Trophoblast cell (in vitro differentiated cells and primary cell): Measurements from ENCODE around the gene PNPLA7.
A peak's percentile ranks its signal among the peaks of the same experiment; 100 is the strongest.
"Not testable (repeated sequence)": the region's sequence is repeated elsewhere in the genome, so short reads cannot be mapped to it uniquely, and the experiment has no call there.

Experiments
- DNase-seq, 2 donors: peaks; one replicate each; pipeline ENCODE4 v3.0.0-alpha.2; 2016
- H2AFZ ChIP-seq: 2 replicates; pipeline ENCODE4 v1.6.1; 2013; ENCODE audit warnings: low read length, moderate library complexity, mild to moderate bottlenecking; ENCODE audit not compliant: insufficient read depth, poor library complexity
- H2AK5ac ChIP-seq: 2 replicates; pipeline ENCODE4 v1.6.1; 2013; ENCODE audit warnings: mild to moderate bottlenecking, low read length
- H2BK120ac ChIP-seq: 2 replicates; pipeline ENCODE4 v1.6.1; 2013; ENCODE audit warnings: low read length, mild to moderate bottlenecking, moderate library complexity; ENCODE audit not compliant: insufficient read depth, poor library complexity
- H2BK12ac ChIP-seq: 2 replicates; pipeline ENCODE4 v1.6.1; 2013; ENCODE audit warnings: mild to moderate bottlenecking, low read length, moderate library complexity
- H2BK5ac ChIP-seq: 2 replicates; pipeline ENCODE4 v1.6.1; 2013; ENCODE audit warnings: low read length, low read depth, moderate library complexity, mild to moderate bottlenecking; ENCODE audit not compliant: poor library complexity
- H3K14ac ChIP-seq: 2 replicates; pipeline ENCODE4 v1.6.1; 2013; ENCODE audit warnings: mild to moderate bottlenecking, low read length
- H3K18ac ChIP-seq: 2 replicates; pipeline ENCODE4 v1.6.1; 2013; ENCODE audit warnings: mild to moderate bottlenecking, low read length
- H3K23ac ChIP-seq: 2 replicates; pipeline ENCODE4 v1.6.1; 2013; ENCODE audit warnings: low read length
- H3K27ac ChIP-seq: 2 replicates; pipeline ENCODE4 v1.5.1; 2013; ENCODE audit warnings: low read depth, mild to moderate bottlenecking, inconsistent platforms, low read length, moderate library complexity
- H3K27me3 ChIP-seq: 2 replicates; pipeline ENCODE4 v1.6.1; 2013; ENCODE audit warnings: inconsistent platforms, mild to moderate bottlenecking, low read length, moderate library complexity; ENCODE audit not compliant: insufficient read depth
- H3K36me3 ChIP-seq, 2 experiments: 1 replicate in 1 of 2; 2 replicates in 1 of 2; pipeline ENCODE4 v1.6.1; 2013; ENCODE audit warnings: low read length in 2 of 2, mild to moderate bottlenecking in 2 of 2, moderate library complexity in 1 of 2; ENCODE audit not compliant: insufficient read depth in 2 of 2, control insufficient read depth in 1 of 2
- H3K4ac ChIP-seq: 2 replicates; pipeline ENCODE4 v1.6.1; 2013; ENCODE audit warnings: low read depth, mild to moderate bottlenecking, low read length, moderate library complexity
- H3K4me1 ChIP-seq, 2 experiments: 1 replicate in 1 of 2; 2 replicates in 1 of 2; pipeline ENCODE4 v1.6.1; 2013; ENCODE audit warnings: low read length in 2 of 2, mild to moderate bottlenecking in 2 of 2, moderate library complexity in 1 of 2; ENCODE audit not compliant: insufficient read depth in 2 of 2, control insufficient read depth in 1 of 2
- H3K4me2 ChIP-seq: 2 replicates; pipeline ENCODE4 v1.6.1; 2013; ENCODE audit warnings: inconsistent platforms, mild to moderate bottlenecking, low read length, moderate library complexity
- H3K4me3 ChIP-seq: 2 replicates; pipeline ENCODE4 v1.5.1; 2013; ENCODE audit warnings: mild to moderate bottlenecking, low read depth, low read length, inconsistent platforms
- H3K79me1 ChIP-seq: one replicate; pipeline ENCODE4 v1.6.1; 2013; ENCODE audit warnings: low read length
- H3K79me2 ChIP-seq: 2 replicates; pipeline ENCODE4 v1.6.1; 2013; ENCODE audit warnings: low read length, mild to moderate bottlenecking; ENCODE audit not compliant: control insufficient read depth, insufficient read depth, poor library complexity
- H3K9ac ChIP-seq: 2 replicates; pipeline ENCODE4 v1.6.1; 2013; ENCODE audit warnings: mild to moderate bottlenecking, low read length
- H3K9me3 ChIP-seq: 2 replicates; pipeline ENCODE4 v1.6.1; 2013; ENCODE audit warnings: low read depth, mild to moderate bottlenecking, control low read depth, inconsistent platforms, low read length; ENCODE audit not compliant: insufficient read depth
- H4K12ac ChIP-seq: 2 replicates; pipeline ENCODE4 v1.6.1; 2013; ENCODE audit warnings: low read depth, mild to moderate bottlenecking, low read length, moderate library complexity
- H4K8ac ChIP-seq: 2 replicates; pipeline ENCODE4 v1.6.1; 2013; ENCODE audit warnings: low read depth, mild to moderate bottlenecking, low read length, moderate library complexity
- H4K91ac ChIP-seq: one replicate; pipeline ENCODE4 v1.6.1; 2013; ENCODE audit warnings: low read depth, mild to moderate bottlenecking, low read length, moderate library complexity
- WGBS: extraction: QIAGEN DNeasy Blood & Tissue Kit; methylation state at CpG from one replicate; pipeline ENCODE4 v1.1.7; 2013; ENCODE audit warnings: missing lambda C conversion rate; ENCODE audit not compliant: insufficient read length, insufficient coverage; ENCODE audit errors: extremely low coverage; 5-methylcytosine and 5-hydroxymethylcytosine counted together

PNPLA7 gene

DNA sequence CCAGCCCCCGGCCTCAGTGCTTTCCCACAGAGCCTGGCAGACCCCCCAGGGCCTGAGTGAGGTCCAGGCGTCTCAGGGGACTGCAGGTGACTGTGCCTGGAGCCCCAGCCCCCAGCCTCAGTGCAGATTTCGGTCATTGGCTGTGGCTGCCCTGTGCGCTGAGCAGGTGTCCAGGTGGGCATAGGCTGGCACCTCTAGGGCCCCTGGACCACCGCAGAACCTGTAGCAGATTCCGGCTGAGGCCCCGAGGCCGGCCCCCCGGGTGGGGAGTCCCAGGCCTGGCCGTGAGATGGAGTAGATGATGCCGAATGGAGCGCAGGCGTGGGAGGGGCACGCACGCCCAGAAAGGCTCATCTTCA is 139.3 kb downstream of the PNPLA7 start:
- Histone ChIP-seq H3K36me3 (peaks cover 0 to 2% of the 10 kb centered on the region in 2 experiments), H2AFZ (no peak overlapping the region), H3K9ac (no peak overlapping the region), H4K8ac (no peak overlapping the region), H3K14ac (no peak overlapping the region), H3K27me3 (peaks cover 3% of the 10 kb centered on the region), H3K23ac (no peak overlapping the region), H2AK5ac (no peak overlapping the region), H3K79me1 (peaks cover 2% of the 10 kb centered on the region), H2BK5ac (no peak overlapping the region), H3K79me2 (peaks cover 2% of the 10 kb centered on the region), H3K4me2 (no peak overlapping the region), H3K18ac (no peak overlapping the region), H2BK120ac (no peak overlapping the region), H3K9me3 (no peaks in the 10 kb centered on the region), H3K4me1 (peaks cover 0 to 16% of the 10 kb centered on the region in 2 experiments), H4K91ac (no peak overlapping the region), H3K4me3 (no peak overlapping the region), H3K4ac (no peak overlapping the region), H4K12ac (peak overlapping the region; percentile 5), H2BK12ac (no peak overlapping the region), H3K27ac (no peak overlapping the region)
- DNase-seq, result no peak
- no CpG with 5 or more reads among the region's 15 CpGs for WGBS

DNA sequence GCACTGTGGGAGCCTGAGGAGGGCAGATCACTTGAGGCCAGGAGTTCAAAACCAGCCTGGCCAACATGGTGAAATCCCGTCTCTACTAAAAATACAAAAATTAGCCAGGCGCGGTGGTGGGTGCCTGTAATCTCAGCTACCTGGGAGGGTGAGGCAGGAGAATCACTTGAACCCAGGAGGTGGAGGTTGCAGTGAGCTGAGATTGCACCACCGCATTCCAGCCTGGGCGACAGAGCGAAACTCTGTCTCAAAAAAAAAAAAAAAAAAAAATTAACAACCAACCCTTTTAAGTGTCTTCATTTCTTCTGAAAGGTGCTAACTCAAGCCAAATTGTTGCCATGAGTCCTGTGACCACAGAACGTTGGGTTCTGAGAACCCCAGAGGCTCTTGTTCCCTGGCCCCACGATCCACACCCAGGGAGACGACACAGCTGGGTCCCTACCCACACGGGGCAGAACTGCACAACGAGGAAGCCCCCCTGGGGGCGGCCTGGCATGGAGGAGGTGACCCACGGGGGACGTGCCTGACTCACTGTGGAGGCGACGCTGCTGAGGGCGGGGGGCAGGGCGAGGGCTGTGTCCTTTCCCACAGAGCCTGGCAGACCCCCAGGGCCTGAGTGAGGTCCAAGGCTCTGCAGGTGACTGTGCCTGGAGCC is 139.8 kb downstream of the PNPLA7 start:
- H2AFZ ChIP-seq, H3K4me2 ChIP-seq, H3K27ac ChIP-seq, H2AK5ac ChIP-seq, H4K91ac ChIP-seq, H3K36me3 ChIP-seq, DNase-seq, H3K14ac ChIP-seq, H3K4me3 ChIP-seq, H3K27me3 ChIP-seq, H3K79me2 ChIP-seq, H3K23ac ChIP-seq, H2BK120ac ChIP-seq, H2BK5ac ChIP-seq, H4K8ac ChIP-seq, H4K12ac ChIP-seq, H3K9ac ChIP-seq, H3K9me3 ChIP-seq, H3K79me1 ChIP-seq, H3K4ac ChIP-seq, H3K18ac ChIP-seq: not testable (repeated sequence)
- H3K4me1 ChIP-seq, result peaks cover 0 to 16% of the 10 kb centered on the region in 2 experiments
- H2BK12ac ChIP-seq, result peak overlapping the region; percentile 4
- no CpG with 5 or more reads among the region's 18 CpGs for WGBS
